GM12878 (cell line): ENCODE results near the gene PALMD.

Experiments
- CREB1 ChIP-seq: IDR thresholded peaks from 2 replicates; pipeline ENCODE4 v1.6.1; 2012; ENCODE audit warnings: low read depth, mild to moderate bottlenecking, inconsistent platforms
- CTCF ChIP-seq, 3 experiments: IDR thresholded peaks in 2 of 3; conservative IDR thresholded peaks in 1 of 3; 2 replicates each; pipeline ENCODE4 v1.5.1; 2011; ENCODE audit warnings: low read depth in 3 of 3, low read length in 3 of 3, mild to moderate bottlenecking in 3 of 3, control low read depth in 2 of 3, moderate library complexity in 2 of 3, inconsistent platforms in 1 of 3, mixed read lengths in 1 of 3; ENCODE audit not compliant: control insufficient read depth in 2 of 3, insufficient read depth in 1 of 3; ENCODE audit errors: extremely low read depth in 1 of 3
- EZH2 ChIP-seq: IDR thresholded peaks from 2 replicates; pipeline ENCODE4 v1.6.1; 2012; ENCODE audit warnings: low read depth, mild to moderate bottlenecking, control low read depth, inconsistent platforms, low read length, borderline replicate concordance; ENCODE audit not compliant: control insufficient read depth
- POLR2A ChIP-seq: IDR thresholded peaks from 2 replicates; pipeline ENCODE4 v1.6.1; 2011; ENCODE audit warnings: low read depth, mild to moderate bottlenecking, low read length
- SRF ChIP-seq, 2 experiments: IDR thresholded peaks; 2 replicates each; pipeline ENCODE4 v1.6.1; 2011; ENCODE audit warnings: low read depth in 2 of 2, low read length in 2 of 2, mild to moderate bottlenecking in 1 of 2, moderate library complexity in 1 of 2
- USF2 ChIP-seq: IDR thresholded peaks from 2 replicates; pipeline ENCODE4 v1.6.1; 2011; ENCODE audit warnings: low read depth, low read length, improper control_type of control experiment, borderline replicate concordance

GRCh38 chr1:99644279-99645004, 1.5 kb upstream of the PALMD start:
- TF ChIP-seq CTCF (IDR thresholded peaks at IDR 0.05 in 2 of 3, conservative IDR thresholded peaks at IDR 0.05 in 1 of 3; ENCODE audit: control insufficient read depth in 2 of 3, extremely low read depth in 1 of 3, insufficient read depth in 1 of 3, low read depth in 3 of 3, low read length in 3 of 3) (no peak), EZH2 (no peak), CREB1 (no peak), SRF (IDR thresholded peaks at IDR 0.05; ENCODE audit: low read depth in 2 of 2, low read length in 2 of 2) (no peak), POLR2A (no peak), USF2 (no peak)
